Measurements from ENCODE around the gene RPL13.

The RPL13 gene

DNA sequence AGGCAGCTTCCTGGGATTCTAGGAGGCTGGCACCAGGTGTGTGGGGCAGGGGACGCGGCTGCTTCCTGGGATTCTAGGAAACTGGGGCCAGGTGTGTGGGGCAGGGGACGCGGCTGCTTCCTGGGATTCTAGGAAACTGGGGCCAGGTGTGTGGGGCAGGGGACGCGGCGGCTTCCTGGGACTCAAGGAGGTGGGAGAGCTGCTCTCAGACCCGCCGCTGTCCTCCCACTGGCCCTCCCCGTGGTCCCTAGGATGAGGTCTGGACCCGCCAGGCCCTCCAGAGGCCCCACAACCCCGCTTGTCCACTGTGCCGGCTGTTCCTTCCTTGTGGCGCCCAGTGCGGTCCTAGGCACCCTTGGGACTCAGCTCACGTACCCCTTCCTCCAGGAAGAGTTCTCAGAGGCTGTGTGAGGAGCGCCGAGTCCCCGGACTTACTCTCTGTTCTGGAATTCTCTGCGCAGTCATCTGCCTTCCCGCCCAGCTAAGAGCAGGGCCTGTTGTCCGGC, 53.5 kb downstream of the RPL13 start:
- in situ Hi-C loops (cut with MboI; ENCODE audit: low sequenced_read_pairs), result no loop called here

Data from HL-60/S4 (cell line).